HG03045 (cell line): ENCODE results near the gene GRID2.
"Not testable (repeated sequence)": the region's sequence is repeated elsewhere in the genome, so short reads cannot be mapped to it uniquely, and the experiment has no call there.

Experiments
- ATAC-seq: cut with Tn5 transposase; IDR thresholded peaks from one replicate; pipeline ENCODE4 v1.9.1; 2021; ENCODE audit warnings: mild to moderate bottlenecking, moderate library complexity; ENCODE audit not compliant: unreplicated experiment

The GRID2 gene

GRCh38 chr4:92303621-92304027 lies at the start of gene GRID2:
TSS of gene GRID2 (plus strand) at chr4:92303966.
- ATAC-seq: no peak

GRCh38 chr4:92253986-92254671 lies 49.6 kb upstream of the GRID2 start:
- ATAC-seq: no peak

GRCh38 chr4:92254767-92255442 lies 48.9 kb upstream of the GRID2 start:
- no peak for ATAC-seq

GRCh38 chr4:92255920-92256244 lies 47.9 kb upstream of the GRID2 start:
- no peak for ATAC-seq

- no peak for ATAC-seq
Observed at GRCh38 chr4:92257931-92258857, 45.6 kb upstream of the GRID2 start.

- no peak for ATAC-seq
Observed at GRCh38 chr4:92261256-92261655, 42.5 kb upstream of the GRID2 start.

- no peak for ATAC-seq
Observed at GRCh38 chr4:92262371-92262770, 41.4 kb upstream of the GRID2 start.

GRCh38 chr4:92263010-92263409 lies 40.8 kb upstream of the GRID2 start:
- no peak for ATAC-seq

- no peak for ATAC-seq
Observed at GRCh38 chr4:92263575-92263974, 40.2 kb upstream of the GRID2 start.

- ATAC-seq: no peak
Observed at GRCh38 chr4:92264163-92264562, 39.6 kb upstream of the GRID2 start.

GRCh38 chr4:92265021-92265420 lies 38.7 kb upstream of the GRID2 start:
- no peak for ATAC-seq

- ATAC-seq: no peak
Observed at GRCh38 chr4:92265798-92266197, 38.0 kb upstream of the GRID2 start.

- ATAC-seq: no peak
Observed at GRCh38 chr4:92266521-92266920, 37.2 kb upstream of the GRID2 start.

GRCh38 chr4:92268642-92269041 lies 35.1 kb upstream of the GRID2 start:
- ATAC-seq: no peak

- ATAC-seq: no peak
Observed at GRCh38 chr4:92270908-92271307, 32.9 kb upstream of the GRID2 start.

GRCh38 chr4:92271551-92271950 lies 32.2 kb upstream of the GRID2 start:
- ATAC-seq: not testable (repeated sequence)

- ATAC-seq: not testable (repeated sequence)
Observed at GRCh38 chr4:92277057-92277881, 26.5 kb upstream of the GRID2 start.

GRCh38 chr4:92279296-92279695 lies 24.5 kb upstream of the GRID2 start:
- no peak for ATAC-seq

- no peak for ATAC-seq
Observed at GRCh38 chr4:92299152-92299551, 4.6 kb upstream of the GRID2 start.

- ATAC-seq: no peak
Observed at GRCh38 chr4:92304121-92304520, 355 bp downstream of the GRID2 start.

GRCh38 chr4:92304606-92305005 lies 840 bp downstream of the GRID2 start:
- no peak for ATAC-seq
